Lower leg skin (tissue), 3 donors: ENCODE measurements around the gene SPTBN4.

Experiments
- CTCF ChIP-seq, 3 donors: fragments of 450-650 bp; IDR thresholded peaks; one replicate each; pipeline ENCODE4 v1.5.1; 2016; ENCODE audit warnings: antibody characterized with exemption in 3 of 3, mild to moderate bottlenecking in 3 of 3, moderate library complexity in 2 of 3
- POLR2A ChIP-seq, 2 donors: fragments of 450-650 bp; IDR thresholded peaks; one replicate each; pipeline ENCODE4 v1.6.1; 2016 to 2017; ENCODE audit warnings: antibody characterized with exemption in 2 of 2, mild to moderate bottlenecking in 1 of 2, moderate library complexity in 1 of 2

- TF ChIP-seq CTCF (IDR thresholded peaks at IDR 0.05) (no peak), POLR2A (IDR thresholded peaks at IDR 0.05) (no peak)
Measured at GRCh38 chr19:40603071-40603388, 136.2 kb downstream of the SPTBN4 start.
